Upper lobe of left lung (tissue), 6 donors: ENCODE measurements around the gene ANGPT4. TPM values are rescaled to one million over a fixed set of nuclear protein-coding genes. Genes with fewer than 3 reads are reported as not detected.

Experiments used
- ATAC-seq, 2 donors: fragments of 200-7000 bp; cut with Tn5 transposase; one replicate each; pipeline ENCODE4 v1.9.1; 2022; ENCODE audit warnings: mild to moderate bottlenecking in 2 of 2, moderate library complexity in 2 of 2; ENCODE audit not compliant: low FRiP score in 2 of 2
- DNase-seq, 2 donors: peaks; one replicate each; pipeline ENCODE4 v3.0.0-alpha.2; 2019 to 2020
- H3K27ac ChIP-seq, 4 donors: fragments of 200-600 bp; sonication (generic); one replicate each; pipeline ENCODE4 v1.5.1; 2016 to 2019
- H3K27me3 ChIP-seq, 4 donors: fragments of 200-600 bp; sonication (generic); one replicate each; pipeline ENCODE4 v1.5.1; 2017 to 2019
- H3K36me3 ChIP-seq, 4 donors: fragments of 200-600 bp; sonication (generic); one replicate each; pipeline ENCODE4 v1.5.1; 2016 to 2019
- H3K4me1 ChIP-seq, 4 donors: fragments of 200-600 bp; sonication (generic); one replicate each; pipeline ENCODE4 v1.5.1; 2018 to 2019
- H3K4me3 ChIP-seq, 4 donors: fragments of 200-600 bp; sonication (generic); one replicate each; pipeline ENCODE4 v1.5.1; 2017 to 2019; ENCODE audit warnings: mild to moderate bottlenecking in 2 of 4, moderate library complexity in 1 of 4
- H3K9me3 ChIP-seq, 4 donors: fragments of 200-600 bp; sonication (generic); one replicate each; pipeline ENCODE4 v1.5.1; 2018 to 2019
- EP300 ChIP-seq, 4 donors: sonication (generic); formaldehyde crosslinking; IDR thresholded peaks; one replicate each; pipeline ENCODE4 v1.5.1; 2017; ENCODE audit warnings: antibody characterized with exemption in 4 of 4, control low read depth in 2 of 4
- POLR2A ChIP-seq, 4 donors: fragments of 450-650 bp; IDR thresholded peaks; one replicate each; pipeline ENCODE4 v1.5.1; 2016 to 2017; ENCODE audit warnings: antibody characterized with exemption in 4 of 4, mild to moderate bottlenecking in 2 of 4
- POLR2AphosphoS5 ChIP-seq, 2 donors: sonication (generic); formaldehyde crosslinking; IDR thresholded peaks; one replicate each; pipeline ENCODE4 v1.5.1; 2017; ENCODE audit warnings: antibody characterized with exemption in 2 of 2
- WGBS, 2 donors: methylation state at CpG; one replicate each; pipeline ENCODE4 v1.1.5; 2017 to 2018; 5-methylcytosine and 5-hydroxymethylcytosine counted together
- total RNA-seq, 6 donors: library from RNA; depleted of rRNA in 4 of 6; stranded (reverse); fragments of >200 nt in 4 of 6; gene quantifications; one replicate each; pipeline versions ENCODE4 v1.1.0 to v1.2.1, GENCODE V29; 2016 to 2021
- TF ChIP-seq, protein P1 (sequence below), 6 experiments: fragments of 450-650 bp in 4 of 6; fragments of 200-600 bp in 2 of 6; sonication (generic) in 2 of 6; IDR thresholded peaks; one replicate each; pipeline ENCODE4 v1.5.1; 2016 to 2019; ENCODE audit warnings: antibody characterized with exemption in 6 of 6
- donor health status: DM: no; HTN: no; CAD: no; lungs with moderate emphysema.
- donor health status: DM: no; HTN: yes; CAD: no; lungs with severe emphysema.

The ANGPT4 gene
- total RNA-seq, 6 donors from 2014 or later = 0.39 to 3.0 (median 1.4) TPM

DNA sequence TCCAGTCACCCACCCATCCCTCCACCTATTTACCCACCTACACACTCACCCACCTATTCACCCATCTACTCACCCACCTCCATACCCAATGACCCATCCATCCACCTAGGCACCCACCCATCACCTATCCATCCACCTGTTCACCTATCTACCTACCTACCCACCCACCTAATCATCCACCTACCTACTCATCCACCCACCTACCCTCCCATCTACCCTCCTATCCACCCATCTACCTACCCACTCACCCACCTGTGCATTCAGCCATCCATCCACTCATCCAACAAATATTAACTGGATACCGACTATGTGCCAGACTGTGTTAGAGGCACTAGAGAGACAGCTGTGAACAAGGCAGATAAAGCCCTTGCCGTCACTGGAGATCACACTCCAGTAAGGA, 45.6 kb upstream of the ANGPT4 start:
- Histone ChIP-seq H3K27me3 (no peaks in the 10 kb centered on the region), H3K9me3 (no peaks in the 10 kb centered on the region), H3K27ac (no peak overlapping the region), H3K36me3 (no peaks in the 10 kb centered on the region), H3K4me1 (peaks cover 0 to 12% (median 4%) of the 10 kb centered on the region in 4 donors), H3K4me3 (no peak overlapping the region)
- ATAC-seq = no peak
- no peak for TF ChIP-seq EP300 (IDR thresholded peaks at IDR 0.05)
- no peak for TF ChIP-seq POLR2AphosphoS5 (IDR thresholded peaks at IDR 0.05)
- TF ChIP-seq, protein P1, sequence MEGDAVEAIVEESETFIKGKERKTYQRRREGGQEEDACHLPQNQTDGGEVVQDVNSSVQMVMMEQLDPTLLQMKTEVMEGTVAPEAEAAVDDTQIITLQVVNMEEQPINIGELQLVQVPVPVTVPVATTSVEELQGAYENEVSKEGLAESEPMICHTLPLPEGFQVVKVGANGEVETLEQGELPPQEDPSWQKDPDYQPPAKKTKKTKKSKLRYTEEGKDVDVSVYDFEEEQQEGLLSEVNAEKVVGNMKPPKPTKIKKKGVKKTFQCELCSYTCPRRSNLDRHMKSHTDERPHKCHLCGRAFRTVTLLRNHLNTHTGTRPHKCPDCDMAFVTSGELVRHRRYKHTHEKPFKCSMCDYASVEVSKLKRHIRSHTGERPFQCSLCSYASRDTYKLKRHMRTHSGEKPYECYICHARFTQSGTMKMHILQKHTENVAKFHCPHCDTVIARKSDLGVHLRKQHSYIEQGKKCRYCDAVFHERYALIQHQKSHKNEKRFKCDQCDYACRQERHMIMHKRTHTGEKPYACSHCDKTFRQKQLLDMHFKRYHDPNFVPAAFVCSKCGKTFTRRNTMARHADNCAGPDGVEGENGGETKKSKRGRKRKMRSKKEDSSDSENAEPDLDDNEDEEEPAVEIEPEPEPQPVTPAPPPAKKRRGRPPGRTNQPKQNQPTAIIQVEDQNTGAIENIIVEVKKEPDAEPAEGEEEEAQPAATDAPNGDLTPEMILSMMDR (IDR thresholded peaks at IDR 0.05) = no peak
- no peak for TF ChIP-seq POLR2A (IDR thresholded peaks at IDR 0.05)
- no peak for DNase-seq
- WGBS, 2 donors = 63% methylated on average over 2 of the region's 2 CpGs

DNA sequence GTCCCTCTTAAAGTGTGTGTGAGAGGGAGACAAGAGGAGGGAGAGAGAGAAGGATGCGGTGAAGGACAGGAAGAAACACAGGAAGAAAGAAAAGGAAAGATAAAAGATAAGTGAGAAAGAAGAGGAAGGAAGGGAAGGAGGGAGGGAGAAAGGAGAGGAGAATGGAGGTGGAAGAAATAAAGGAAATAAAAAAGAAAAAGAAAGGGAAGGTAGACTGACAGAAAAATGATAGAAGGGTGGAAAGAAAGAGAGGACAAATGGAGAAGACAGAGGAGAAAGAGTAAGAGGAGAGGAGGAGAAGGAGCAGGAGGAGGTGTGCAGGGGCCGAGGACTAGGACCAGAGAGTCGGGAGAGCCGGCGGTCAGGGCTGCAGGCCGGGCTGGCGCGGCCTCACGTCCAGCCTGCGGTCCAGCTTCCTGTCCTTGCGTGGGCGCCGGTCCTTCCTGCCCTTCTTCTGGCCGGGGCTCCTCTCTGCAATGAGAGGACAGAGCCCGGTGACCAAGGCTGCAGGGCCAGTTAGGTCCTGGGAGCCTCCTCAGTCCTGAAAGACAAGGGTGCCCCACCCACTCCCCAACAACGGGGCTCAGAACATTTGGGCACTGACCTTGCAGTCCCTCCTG, 44.0 kb upstream of the ANGPT4 start:
- Histone ChIP-seq H3K36me3 (no peaks in the 10 kb centered on the region), H3K4me1 (peaks cover 0 to 16% (median 7%) of the 10 kb centered on the region in 4 donors), H3K9me3 (no peaks in the 10 kb centered on the region), H3K27me3 (no peaks in the 10 kb centered on the region), H3K27ac (no peak overlapping the region), H3K4me3 (no peak overlapping the region)
- WGBS, 2 donors = 69 to 76% methylated on average over 16 of the region's 16 CpGs
- DNase-seq (no peak), ATAC-seq (no peak)
- no peak for TF ChIP-seq POLR2A (IDR thresholded peaks at IDR 0.05)
- TF ChIP-seq EP300 (IDR thresholded peaks at IDR 0.05) = no peak
- TF ChIP-seq POLR2AphosphoS5 (IDR thresholded peaks at IDR 0.05) = no peak
- TF ChIP-seq, protein P1 (IDR thresholded peaks at IDR 0.05) = no peak

DNA sequence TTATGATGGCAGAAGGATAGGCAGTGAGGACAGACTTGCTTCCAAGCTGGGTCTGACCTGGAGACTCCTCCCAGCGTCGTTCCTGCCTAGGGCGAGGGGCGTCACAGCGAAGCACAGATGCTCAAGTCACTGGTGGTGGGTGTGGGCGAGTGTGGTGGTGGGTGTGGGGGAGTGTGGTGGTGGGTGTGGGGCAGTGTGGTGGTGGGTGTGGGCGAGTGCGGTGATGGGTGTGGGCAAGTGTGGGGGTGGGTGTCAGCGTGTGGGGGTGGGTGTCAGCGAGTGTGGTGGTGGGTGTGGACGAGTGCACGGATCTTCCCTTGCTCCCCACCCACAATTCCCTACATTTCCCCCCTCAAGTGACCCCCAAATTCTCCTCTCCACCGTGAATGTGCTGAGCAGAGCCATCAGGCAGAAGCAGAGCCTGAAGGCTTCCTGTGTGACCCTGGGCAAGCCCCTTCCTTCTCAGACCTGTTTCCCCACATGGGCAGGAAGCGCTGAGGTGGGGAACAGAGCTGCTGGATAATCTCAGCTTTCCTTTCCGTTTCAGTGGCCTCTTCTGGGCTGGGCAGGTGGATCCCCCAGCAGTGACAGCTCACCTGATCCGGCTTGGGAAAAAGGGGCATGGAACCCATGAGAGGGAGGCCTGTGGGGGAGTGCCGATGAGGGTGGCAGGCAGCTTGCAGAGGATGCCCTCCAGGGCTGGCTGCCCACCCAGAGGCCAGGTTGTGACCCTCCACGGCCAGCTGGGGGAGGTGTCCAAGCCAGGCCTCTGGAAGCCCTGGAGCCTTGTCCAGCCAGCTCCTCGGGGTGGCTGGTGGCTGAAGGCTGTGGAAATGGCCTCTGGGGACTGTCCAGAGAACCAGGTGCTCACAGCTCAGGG, 43.0 kb upstream of the ANGPT4 start:
- no peak overlapping the region for H3K27ac ChIP-seq
- H3K27me3 ChIP-seq = no peaks in the 10 kb centered on the region
- WGBS, 2 donors = 56 to 68% methylated on average over 10 to 19 of the region's 19 CpGs
- no peak overlapping the region for H3K4me3 ChIP-seq
- H3K4me1 ChIP-seq = peaks cover 0 to 16% (median 7%) of the 10 kb centered on the region in 4 donors
- no peak for DNase-seq
- TF ChIP-seq EP300 (IDR thresholded peaks at IDR 0.05) (no peak), POLR2AphosphoS5 (IDR thresholded peaks at IDR 0.05) (no peak)
- TF ChIP-seq, protein P1 (IDR thresholded peaks at IDR 0.05) = no peak
- H3K36me3 ChIP-seq = no peaks in the 10 kb centered on the region
- ATAC-seq = no peak
- no peaks in the 10 kb centered on the region for H3K9me3 ChIP-seq

DNA sequence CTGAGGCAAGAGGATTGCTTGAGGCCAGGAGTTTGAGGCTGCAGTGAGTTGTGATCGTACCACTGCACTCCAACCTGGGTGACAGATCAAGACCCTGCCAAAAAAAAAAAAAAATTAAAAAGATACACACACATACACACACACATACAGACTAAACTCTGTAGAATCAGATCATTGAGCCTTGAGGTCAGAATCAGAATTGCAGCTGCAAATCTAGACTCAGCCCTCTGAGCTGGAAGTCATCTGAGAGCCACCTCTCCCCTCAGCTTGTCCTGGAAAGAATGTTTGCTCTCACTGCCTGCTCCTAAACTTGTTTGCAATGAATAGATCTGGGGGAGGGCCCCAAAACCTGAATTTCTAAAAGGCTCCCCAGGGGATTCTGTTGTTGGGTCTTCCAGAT, 41.4 kb upstream of the ANGPT4 start:
- TF ChIP-seq POLR2A (IDR thresholded peaks at IDR 0.05) = no peak
- TF ChIP-seq, protein P1 (IDR thresholded peaks at IDR 0.05) = peak in 1 of 6 experiments; percentile 17
- TF ChIP-seq EP300 (IDR thresholded peaks at IDR 0.05) = no peak
- no peak for TF ChIP-seq POLR2AphosphoS5 (IDR thresholded peaks at IDR 0.05)
- Histone ChIP-seq H3K9me3 (no peaks in the 10 kb centered on the region), H3K27me3 (no peaks in the 10 kb centered on the region), H3K36me3 (no peaks in the 10 kb centered on the region), H3K27ac (no peak overlapping the region), H3K4me1 (peaks cover 0 to 16% (median 7%) of the 10 kb centered on the region in 4 donors), H3K4me3 (no peak overlapping the region)
- DNase-seq = no peak
- no peak for ATAC-seq
- WGBS, 2 donors = 77 to 93% methylated on average over 1 of the region's 1 CpG
